ENCODE results near the gene HCLS1.

Gene HCLS1

DNA sequence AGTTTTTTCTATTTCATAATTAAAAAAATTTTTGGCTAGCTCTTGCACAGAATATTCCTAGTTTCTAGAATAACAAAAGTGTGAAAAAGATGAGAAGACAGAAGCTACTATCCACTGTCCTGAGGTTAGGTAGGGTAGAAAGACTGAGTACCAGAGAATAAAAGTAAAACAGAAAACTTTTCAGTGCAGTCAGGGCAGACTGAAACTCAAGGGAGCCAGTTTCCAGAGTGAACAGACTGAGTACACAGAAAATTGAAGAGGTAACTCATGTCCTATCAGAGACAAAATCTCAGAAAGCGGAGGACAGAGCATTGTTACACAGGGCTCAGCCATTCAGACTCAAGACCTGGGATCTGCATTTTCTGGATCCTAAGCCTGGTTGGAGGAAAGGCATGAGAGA, 76.3 kb downstream of the HCLS1 start:
- TF ChIP-seq, protein P1, sequence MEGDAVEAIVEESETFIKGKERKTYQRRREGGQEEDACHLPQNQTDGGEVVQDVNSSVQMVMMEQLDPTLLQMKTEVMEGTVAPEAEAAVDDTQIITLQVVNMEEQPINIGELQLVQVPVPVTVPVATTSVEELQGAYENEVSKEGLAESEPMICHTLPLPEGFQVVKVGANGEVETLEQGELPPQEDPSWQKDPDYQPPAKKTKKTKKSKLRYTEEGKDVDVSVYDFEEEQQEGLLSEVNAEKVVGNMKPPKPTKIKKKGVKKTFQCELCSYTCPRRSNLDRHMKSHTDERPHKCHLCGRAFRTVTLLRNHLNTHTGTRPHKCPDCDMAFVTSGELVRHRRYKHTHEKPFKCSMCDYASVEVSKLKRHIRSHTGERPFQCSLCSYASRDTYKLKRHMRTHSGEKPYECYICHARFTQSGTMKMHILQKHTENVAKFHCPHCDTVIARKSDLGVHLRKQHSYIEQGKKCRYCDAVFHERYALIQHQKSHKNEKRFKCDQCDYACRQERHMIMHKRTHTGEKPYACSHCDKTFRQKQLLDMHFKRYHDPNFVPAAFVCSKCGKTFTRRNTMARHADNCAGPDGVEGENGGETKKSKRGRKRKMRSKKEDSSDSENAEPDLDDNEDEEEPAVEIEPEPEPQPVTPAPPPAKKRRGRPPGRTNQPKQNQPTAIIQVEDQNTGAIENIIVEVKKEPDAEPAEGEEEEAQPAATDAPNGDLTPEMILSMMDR (IDR thresholded peaks at IDR 0.05): no peak

DNA sequence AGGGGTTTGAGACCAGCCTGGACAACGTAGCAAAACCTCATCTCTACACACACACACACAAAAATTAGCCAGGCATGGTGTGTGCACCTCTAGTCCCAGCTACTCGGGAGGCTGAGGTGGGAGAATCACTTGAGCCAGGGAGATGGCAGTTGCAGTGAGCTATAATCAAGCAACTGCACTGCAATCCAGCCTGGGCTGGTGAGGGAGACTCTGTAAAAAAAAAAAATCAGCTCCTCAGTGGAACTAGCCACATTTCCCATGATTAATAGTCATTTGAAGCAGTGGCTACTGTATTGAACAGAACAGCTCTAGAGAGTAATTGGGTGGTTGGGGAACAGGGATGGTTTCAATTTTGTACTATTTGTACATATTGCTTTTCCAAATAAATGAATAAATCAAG, 79.0 kb downstream of the HCLS1 start:
- TF ChIP-seq, protein P1 (IDR thresholded peaks at IDR 0.05): no peak

Measured in LNCAP (cell line).